CD4-positive, alpha-beta T cell treated with Interleukin-12 subunit alpha and Interleukin-12 subunit beta, for 1 hour (primary cell): ENCODE results near the gene BCL2L11.

Experiments
- DNase-seq: peaks from one replicate; pipeline ENCODE4 v3.0.0-alpha.2; 2020

BCL2L11 gene

GRCh38 chr2:111198701-111199100, 78.0 kb downstream of the BCL2L11 start:
- DNase-seq = no peak

- DNase-seq = no peak
Measured at GRCh38 chr2:111199840-111200239, 79.1 kb downstream of the BCL2L11 start.

- DNase-seq = no peak
Measured at GRCh38 chr2:111200333-111200881, 79.7 kb downstream of the BCL2L11 start.

GRCh38 chr2:111201214-111201613, 80.5 kb downstream of the BCL2L11 start:
- no peak for DNase-seq

GRCh38 chr2:111202266-111203040, 81.7 kb downstream of the BCL2L11 start:
- no peak for DNase-seq

GRCh38 chr2:111204706-111205105, 84.0 kb downstream of the BCL2L11 start:
- DNase-seq = no peak

GRCh38 chr2:111205774-111206173, 85.1 kb downstream of the BCL2L11 start:
- DNase-seq = no peak

GRCh38 chr2:111207851-111208250, 87.1 kb downstream of the BCL2L11 start:
- DNase-seq = no peak

- no peak for DNase-seq
Measured at GRCh38 chr2:111208639-111209038, 87.9 kb downstream of the BCL2L11 start.

- no peak for DNase-seq
Measured at GRCh38 chr2:111209045-111209514, 88.4 kb downstream of the BCL2L11 start.

GRCh38 chr2:111210036-111210435, 89.3 kb downstream of the BCL2L11 start:
- DNase-seq = no peak

- no peak for DNase-seq
Measured at GRCh38 chr2:111213877-111214276, 93.2 kb downstream of the BCL2L11 start.

- DNase-seq = no peak
Measured at GRCh38 chr2:111216811-111217652, 96.3 kb downstream of the BCL2L11 start.
